GM08714 (cell line): Measurements from ENCODE around the gene GBX1.

Experiments used
- H3K4me3 ChIP-seq: fragments of 200-500 bp; sonication (Bioruptor generic); 2 replicates; pipeline ENCODE4 v1.5.1; 2014; ENCODE audit warnings: mild to moderate bottlenecking, low read length, inconsistent platforms
- ZNF274 ChIP-seq: IDR thresholded peaks from 2 replicates; pipeline ENCODE4 v1.6.1; 2012; ENCODE audit warnings: mild to moderate bottlenecking, low read depth, low read length

The GBX1 gene

GRCh38 chr7:151133266-151133985, 34.1 kb downstream of the GBX1 start:
- no peak for TF ChIP-seq ZNF274
- no peak overlapping the region for H3K4me3 ChIP-seq

DNA sequence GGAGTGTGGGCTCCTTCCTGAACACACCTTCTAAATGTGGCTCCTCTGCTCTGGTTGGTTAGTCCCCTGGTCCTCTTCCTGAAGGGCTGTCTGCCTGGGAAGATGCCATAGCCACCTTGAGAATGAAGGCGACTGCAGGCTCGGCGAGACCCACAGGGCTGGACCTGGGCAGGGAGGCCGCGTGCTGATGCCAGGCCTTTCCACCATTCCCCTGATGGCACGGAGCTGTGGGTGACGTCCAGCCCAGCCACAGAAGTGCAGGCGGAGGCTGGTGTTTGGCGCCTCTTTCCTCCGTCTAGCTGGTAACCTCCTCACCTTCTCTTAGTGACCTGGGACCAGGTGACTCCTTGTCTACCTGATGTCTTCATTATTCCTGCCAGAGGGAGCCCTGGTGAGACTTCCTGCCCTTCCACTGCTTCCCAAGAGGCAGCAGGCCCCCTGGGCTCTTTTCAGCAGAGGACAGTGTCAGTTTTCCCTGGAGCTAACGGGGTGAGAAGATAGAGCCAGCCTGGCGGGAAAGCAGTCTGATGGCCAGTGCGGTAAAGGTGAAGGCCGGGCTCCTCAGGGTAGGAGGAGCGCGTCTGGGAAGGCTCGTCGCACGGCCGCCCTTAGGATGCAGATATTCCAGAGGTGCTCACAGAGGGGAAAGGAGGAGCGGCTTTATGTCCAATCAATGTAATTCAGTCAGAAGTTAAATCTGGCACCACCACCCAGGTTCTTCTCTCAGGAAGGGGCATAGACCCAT, 34.9 kb downstream of the GBX1 start:
- no peak for TF ChIP-seq ZNF274

GRCh38 chr7:151131592-151132293, 35.8 kb downstream of the GBX1 start:
- no peak for TF ChIP-seq ZNF274
- no peak overlapping the region for H3K4me3 ChIP-seq

More for the DNA sequence above, 34.9 kb downstream of the GBX1 start:
- H3K4me3 ChIP-seq: no peak overlapping the region

GRCh38 chr7:151131224-151131591, 36.3 kb downstream of the GBX1 start:
- no peak overlapping the region for H3K4me3 ChIP-seq
- no peak for TF ChIP-seq ZNF274

DNA sequence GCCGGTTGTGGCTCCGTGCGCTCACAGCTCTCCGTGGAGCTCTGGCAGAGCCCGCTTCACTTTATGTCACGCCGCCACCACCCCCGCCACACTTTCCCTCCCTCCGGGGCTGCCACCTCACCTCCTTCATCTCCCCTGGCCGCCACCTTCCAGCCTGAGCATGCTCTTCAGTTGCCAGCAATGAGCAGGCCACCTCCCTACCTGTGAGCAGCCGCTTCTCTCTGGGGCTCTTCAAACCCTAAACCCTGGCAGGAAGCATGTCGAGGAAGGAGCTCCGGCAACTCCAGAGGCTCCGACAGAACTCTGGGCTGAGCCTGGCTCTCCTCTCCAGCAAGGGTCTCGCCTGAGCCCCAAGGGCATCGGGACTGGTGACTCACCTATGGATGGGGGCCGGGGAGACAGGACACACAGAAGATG, 36.7 kb downstream of the GBX1 start:
- no peak overlapping the region for H3K4me3 ChIP-seq
- no peak for TF ChIP-seq ZNF274

GRCh38 chr7:151129960-151130591, 37.4 kb downstream of the GBX1 start:
- H3K4me3 ChIP-seq: no peak overlapping the region
- no peak for TF ChIP-seq ZNF274

DNA sequence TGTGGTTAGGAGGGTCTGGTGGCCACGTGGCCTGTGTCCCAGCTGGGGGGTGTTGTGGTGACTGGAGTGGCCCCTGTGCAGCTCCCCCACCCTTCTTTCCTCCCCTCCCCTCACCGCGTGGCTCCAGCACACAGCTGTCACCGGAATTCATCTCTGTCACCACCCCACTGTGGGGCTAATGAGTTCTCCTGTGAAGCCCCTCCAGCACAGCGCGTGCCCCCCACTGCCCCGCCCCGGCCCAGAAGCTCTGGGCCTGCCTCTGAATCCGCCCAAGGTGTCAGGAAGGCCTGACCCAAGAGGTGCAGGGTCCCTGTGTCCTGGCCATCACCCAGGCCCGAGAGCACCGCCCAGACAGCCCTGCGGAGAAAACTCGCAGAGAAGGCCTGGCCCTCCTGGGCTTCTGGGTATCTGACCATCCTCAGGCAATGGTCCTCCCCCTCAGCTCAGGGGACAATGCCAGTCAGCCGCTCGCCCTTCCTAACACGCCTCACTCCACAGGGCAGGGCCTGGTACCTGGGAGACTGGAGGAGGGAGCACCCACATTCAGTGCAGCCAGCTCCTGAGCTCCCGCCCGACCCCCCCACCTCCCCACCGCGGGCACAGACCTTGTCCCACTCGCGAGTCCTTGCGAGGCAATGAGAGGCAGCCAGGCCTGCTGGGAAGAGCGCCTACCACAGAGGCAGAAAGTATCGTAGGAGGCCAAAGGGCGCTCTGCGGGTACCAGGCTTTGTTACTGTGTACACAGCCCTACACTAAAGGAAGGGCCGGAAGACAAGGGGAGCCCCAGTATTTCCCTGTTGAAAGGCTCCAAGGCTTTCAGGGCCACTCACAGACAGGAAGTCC, 38.2 kb downstream of the GBX1 start:
- TF ChIP-seq ZNF274: no peak
- no peak overlapping the region for H3K4me3 ChIP-seq

DNA sequence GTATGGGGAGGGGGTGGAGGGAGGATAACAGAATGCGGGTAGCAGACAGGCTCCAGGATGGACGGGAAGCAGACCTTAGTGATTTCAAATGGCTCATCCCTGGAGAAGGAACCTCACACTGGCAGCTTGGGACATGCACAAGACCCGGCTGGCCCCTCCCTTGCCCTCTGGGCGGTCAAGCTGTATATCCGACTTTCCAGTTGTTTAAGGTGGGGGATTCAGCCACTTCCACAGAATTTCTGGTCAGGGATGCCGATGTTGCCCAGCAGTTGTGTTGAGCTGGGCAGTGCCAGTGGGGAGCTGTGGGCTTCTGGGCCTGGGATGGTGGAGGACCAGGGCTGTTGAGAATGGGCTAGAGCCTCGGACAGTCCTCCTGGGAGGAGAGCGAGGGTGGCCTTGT, 38.8 kb downstream of the GBX1 start:
- H3K4me3 ChIP-seq: no peak overlapping the region
- no peak for TF ChIP-seq ZNF274

- no peak for TF ChIP-seq ZNF274
- H3K4me3 ChIP-seq: no peak overlapping the region
Measured at GRCh38 chr7:151128144-151128543, 39.4 kb downstream of the GBX1 start.

DNA sequence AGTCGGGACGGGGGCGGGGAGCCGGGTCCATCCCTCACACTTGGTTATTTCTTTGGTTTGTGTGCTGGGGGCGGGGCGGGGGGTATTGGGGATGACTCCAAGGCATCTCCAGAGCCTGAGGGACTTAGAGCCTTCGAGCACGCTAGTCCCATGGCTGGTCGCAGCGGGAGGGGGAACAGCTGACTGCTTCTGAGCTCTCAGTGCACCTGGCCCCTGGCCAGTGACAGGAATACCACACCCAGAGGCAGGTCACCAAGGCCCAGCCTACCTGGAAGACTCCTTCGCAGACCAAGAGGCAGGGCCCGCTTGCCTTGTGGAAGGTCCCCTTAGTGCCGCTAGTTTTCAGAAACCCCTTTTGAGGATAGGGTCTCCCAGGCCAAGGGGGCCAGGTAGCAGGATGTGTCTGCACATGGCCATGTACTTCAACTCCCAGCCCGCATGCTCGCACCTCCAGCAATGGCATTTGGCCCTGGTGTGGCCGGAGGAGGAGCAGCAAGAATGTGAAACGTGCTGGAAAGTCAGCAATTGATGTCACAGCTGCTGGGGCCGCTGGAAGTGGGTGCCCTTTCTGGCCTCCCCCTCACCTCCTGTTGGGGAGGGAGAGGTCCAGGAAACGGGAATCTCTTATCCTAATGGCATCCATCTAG, 40.9 kb downstream of the GBX1 start:
- TF ChIP-seq ZNF274: no peak
- H3K4me3 ChIP-seq: no peak overlapping the region

DNA sequence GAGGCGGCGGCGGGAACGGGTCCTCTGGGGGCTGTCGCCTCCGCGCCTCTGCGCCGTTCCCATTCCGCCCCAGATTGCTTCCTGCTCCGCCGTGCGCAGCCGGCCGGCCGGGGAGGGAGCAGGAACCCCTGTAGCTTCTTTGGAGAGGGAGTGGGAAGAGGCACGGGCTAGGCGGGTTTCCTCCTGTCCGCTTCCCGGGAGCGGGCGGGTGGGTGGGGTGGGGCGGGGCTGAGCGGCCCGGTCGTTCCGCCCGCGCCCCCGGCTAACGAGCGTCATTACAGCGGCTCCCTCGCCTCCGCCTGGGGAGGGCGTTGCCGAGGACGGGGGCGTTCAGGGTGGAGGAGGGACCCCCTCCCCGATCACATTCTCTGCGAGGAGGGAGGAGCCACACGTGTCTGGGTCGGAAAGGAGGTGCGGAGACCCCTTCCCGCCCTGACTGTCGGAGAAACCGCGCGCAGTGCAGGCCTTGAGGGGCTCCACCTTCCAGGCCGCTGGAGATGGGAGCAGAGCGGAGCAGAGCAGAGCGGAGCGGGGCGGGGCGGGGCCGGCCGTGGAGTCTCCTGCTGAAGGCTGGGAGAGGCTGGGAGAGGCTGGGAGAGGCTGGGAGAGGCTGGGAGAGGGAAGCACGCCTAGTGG, 41.5 kb downstream of the GBX1 start:
- H3K4me3 ChIP-seq: no peak overlapping the region
- TF ChIP-seq ZNF274: no peak

DNA sequence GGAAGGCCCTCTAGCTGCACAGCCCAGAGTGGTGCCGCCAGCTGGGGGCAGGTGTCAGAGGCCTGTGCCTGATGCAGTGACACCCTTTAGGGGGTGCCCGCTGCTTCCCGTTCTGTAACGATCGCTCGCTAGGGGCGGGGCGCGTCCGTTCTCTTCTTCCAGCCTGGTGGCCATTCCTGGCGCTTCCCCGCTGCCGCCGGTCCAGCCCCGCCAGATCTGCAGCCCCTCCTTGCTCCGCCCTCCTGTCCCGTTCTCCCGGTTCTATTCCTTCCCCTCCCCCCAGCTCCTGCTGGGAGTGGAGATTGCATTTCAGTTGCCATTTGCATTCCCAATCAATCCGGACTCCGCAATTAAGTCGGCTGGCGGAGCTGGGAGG, 42.0 kb downstream of the GBX1 start:
- H3K4me3 ChIP-seq: no peak overlapping the region
- no peak for TF ChIP-seq ZNF274

DNA sequence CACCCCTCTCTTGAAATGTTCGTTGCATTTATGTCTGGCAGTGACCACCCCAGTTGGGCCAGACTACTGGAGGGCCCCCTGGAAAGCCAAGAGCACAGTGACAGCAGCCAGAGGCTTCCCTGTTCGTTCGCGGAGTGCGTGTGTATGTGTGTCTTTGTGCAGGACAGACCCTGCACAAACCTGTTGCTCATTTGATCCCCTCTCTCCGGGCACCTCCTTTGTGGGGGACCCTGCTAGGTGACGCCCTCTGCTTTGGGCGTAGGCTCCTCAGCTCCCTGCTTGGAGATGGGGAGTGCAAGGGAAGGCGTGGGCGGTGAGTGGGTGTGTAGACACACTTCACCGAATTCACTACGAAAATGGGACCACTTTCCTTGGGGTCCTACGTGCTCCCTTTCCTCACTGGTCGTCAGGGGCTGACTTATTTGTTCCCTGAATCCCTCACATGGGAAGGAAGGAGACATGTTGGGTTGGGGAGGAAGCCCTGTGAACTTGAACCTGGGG, 42.5 kb downstream of the GBX1 start:
- TF ChIP-seq ZNF274: no peak
- no peak overlapping the region for H3K4me3 ChIP-seq

DNA sequence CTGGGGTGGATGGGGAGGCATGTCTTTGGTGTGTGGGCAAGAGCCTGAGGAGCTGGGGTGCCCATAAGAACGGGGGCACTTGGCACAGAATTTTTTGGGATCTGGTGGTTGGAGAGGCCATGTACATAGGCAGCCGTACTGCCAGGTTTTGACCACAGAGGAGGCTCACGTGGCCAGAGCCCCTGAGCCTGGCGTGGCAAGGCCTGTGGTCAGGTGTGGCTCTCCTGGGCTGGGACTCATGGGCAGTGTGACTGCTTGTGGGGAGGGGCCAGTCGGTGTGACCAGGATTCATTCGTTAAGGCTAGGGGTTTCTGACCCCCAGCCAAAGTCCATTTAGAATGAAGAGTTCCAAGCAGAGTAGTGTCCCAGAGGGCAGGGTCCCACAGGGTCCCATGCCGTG, 43.0 kb downstream of the GBX1 start:
- no peak for TF ChIP-seq ZNF274
- no peak overlapping the region for H3K4me3 ChIP-seq
